NT2/D1 (cell line): ENCODE data around the gene SORBS1.

Experiments
- YY1 ChIP-seq: IDR thresholded peaks from 2 replicates; pipeline ENCODE4 v1.6.1; 2011; ENCODE audit not compliant: insufficient read length, insufficient read depth
- ZNF274 ChIP-seq: IDR thresholded peaks from 2 replicates; pipeline ENCODE4 v1.6.1; 2011; ENCODE audit warnings: mild to moderate bottlenecking, low read depth, low read length

GRCh38 chr10:95610727-95611126 is 49.6 kb upstream of the SORBS1 start:
- no peak for TF ChIP-seq YY1
- TF ChIP-seq ZNF274 = no peak
